Measurements from ENCODE around the gene ARHGDIA. TPM values are rescaled to one million over a fixed set of nuclear protein-coding genes. Genes with fewer than 3 reads are reported as not detected.

ARHGDIA gene
- total RNA-seq, 4 donors from 2014 or later, result 120 to 219 (median 169) TPM

- WGBS, 2 donors (ENCODE audit: low coverage in 1 of 2), result 65% methylated on average over 4 of the region's 18 CpGs; no CpG with 5 or more reads in 1 of the 2 donors
- TF ChIP-seq CTCF (IDR thresholded peaks at IDR 0.05) (no peak), EP300 (IDR thresholded peaks at IDR 0.05) (no peak), POLR2AphosphoS5 (IDR thresholded peaks at IDR 0.05) (peak; percentile 24), POLR2A (IDR thresholded peaks at IDR 0.05) (peak in 1 of 2 donors; percentile 17)
- Histone ChIP-seq H3K27ac (peak overlapping the region in 3 of 4 donors; percentile 98 to 99 (median 99)), H3K9me3 (no peaks in the 10 kb centered on the region), H3K4me1 (peaks cover 0 to 72% (median 33%) of the 10 kb centered on the region in 3 donors), H3K4me3 (no peak overlapping the region), H3K36me3 (peaks cover 0 to 42% of the 10 kb centered on the region in 2 donors), H3K27me3 (no peaks in the 10 kb centered on the region)
- ATAC-seq, result no peak
These were observed 4.5 kb downstream of the ARHGDIA start for GRCh38 chr17:81866440-81867169.

DNA sequence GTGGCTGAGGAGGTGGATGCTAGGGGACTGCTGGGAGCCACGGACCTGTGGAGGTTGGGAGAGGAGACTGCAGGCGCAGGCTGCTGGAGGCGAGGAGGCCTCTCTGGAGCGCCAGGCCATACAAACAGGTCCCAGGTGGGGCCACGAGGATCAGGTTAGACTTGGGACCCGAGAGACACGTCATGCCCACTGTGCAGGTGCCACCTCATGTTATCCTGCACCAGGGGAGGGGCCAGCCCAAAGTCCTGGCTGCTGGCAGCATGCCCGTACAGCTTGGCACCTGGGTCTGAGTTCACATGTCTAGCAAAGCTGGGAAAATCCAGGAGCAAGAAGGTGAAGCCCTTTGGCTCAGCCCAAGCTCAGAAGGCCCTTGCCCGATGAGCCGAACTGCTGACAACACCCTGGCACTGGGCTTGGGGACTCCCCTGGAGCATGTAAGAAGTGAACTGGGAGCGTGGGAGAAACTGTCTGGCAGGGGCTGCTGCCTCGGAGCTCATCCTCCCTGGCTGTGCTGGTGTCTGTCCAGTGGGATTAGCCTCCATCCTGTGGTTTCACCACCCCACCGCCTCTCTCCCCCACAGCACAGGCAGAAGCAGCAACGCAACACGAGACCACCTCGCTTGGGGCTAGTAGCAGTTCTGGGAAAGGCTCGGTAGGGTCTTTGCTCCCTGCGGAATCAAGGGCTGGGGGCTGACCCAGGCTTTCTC is 5.3 kb downstream of the ARHGDIA start:
- peaks cover 0 to 42% of the 10 kb centered on the region in 2 donors for H3K36me3 ChIP-seq
- peak overlapping the region in 3 of 4 donors; percentile 27 to 99 (median 98) for H3K27ac ChIP-seq
- no peaks in the 10 kb centered on the region for H3K27me3 ChIP-seq
- no peak for ATAC-seq
- WGBS, 2 donors (ENCODE audit: low coverage in 1 of 2), result no CpG with 5 or more reads among the region's 18 CpGs
- TF ChIP-seq EP300 (IDR thresholded peaks at IDR 0.05) (no peak), CTCF (IDR thresholded peaks at IDR 0.05) (no peak), POLR2A (IDR thresholded peaks at IDR 0.05) (no peak)
- H3K9me3 ChIP-seq, result no peaks in the 10 kb centered on the region
- peaks cover 0 to 74% (median 36%) of the 10 kb centered on the region in 3 donors for H3K4me1 ChIP-seq
- H3K4me3 ChIP-seq, result no peak overlapping the region

GRCh38 chr17:81865358-81865732 is 5.8 kb downstream of the ARHGDIA start:
- H3K36me3 ChIP-seq, result peaks cover 0 to 42% of the 10 kb centered on the region in 2 donors
- WGBS, 2 donors (ENCODE audit: low coverage in 1 of 2), result 93 to 100% methylated on average over 3 to 6 of the region's 8 CpGs

DNA sequence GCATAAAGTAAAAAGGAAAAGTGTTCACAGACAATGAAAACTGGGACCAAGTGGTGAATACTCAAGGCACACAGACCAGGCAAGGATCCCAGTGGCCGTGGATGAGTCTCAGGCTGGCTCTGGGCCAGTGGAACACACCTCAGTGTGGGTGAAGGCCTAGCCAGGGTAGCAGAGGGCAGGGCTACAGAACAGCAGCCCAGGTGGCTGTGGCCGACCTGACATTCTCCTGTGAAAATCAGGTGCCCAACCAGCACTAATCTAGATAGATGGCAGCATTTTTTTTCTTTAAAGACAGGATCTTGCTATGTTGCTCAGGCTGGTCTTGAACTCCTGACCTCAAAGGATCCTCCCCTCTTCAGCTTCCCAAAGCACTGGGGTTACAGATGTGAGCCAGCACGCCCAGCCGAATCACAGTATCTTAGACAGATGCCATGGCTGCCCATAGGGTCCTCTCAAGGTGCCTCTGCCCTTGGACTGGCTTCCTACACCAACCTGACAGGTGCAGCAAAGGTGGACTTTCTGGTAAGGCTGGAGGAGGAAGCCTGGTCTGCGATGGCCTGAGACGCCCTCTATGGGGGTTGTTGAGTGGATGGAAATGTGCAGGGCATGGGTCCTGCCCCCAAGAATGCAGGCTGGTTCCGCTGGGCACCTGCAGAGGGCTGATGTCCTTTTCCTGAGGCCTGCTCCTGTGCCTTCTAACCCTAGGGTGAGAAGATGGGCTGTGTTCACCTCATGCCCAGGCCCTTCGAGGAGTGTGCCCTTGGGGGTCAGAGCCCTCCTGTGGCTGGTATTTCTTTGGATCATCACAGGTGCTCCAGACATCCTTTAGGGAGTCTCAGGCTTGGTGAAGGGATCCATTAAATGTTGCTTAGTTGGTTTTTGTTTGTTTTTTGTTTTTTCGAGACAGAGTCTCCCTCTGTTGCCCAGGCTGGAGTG is 7.0 kb downstream of the ARHGDIA start:
- peak overlapping the region in 2 of 4 donors; percentile 6 to 22 for H3K27ac ChIP-seq
- H3K4me1 ChIP-seq, result peaks cover 0 to 69% (median 30%) of the 10 kb centered on the region in 3 donors

More at GRCh38 chr17:81865358-81865732, 5.8 kb downstream of the ARHGDIA start:
- Histone ChIP-seq H3K4me1 (peaks cover 0 to 72% (median 36%) of the 10 kb centered on the region in 3 donors), H3K9me3 (no peaks in the 10 kb centered on the region), H3K4me3 (no peak overlapping the region), H3K27ac (peak overlapping the region in 3 of 4 donors; percentile 27 to 99 (median 98)), H3K27me3 (no peaks in the 10 kb centered on the region)
- no peak for ATAC-seq
- no peak for TF ChIP-seq POLR2AphosphoS5 (IDR thresholded peaks at IDR 0.05)
- no peak for TF ChIP-seq EP300 (IDR thresholded peaks at IDR 0.05)
- no peak for TF ChIP-seq POLR2A (IDR thresholded peaks at IDR 0.05)

More for the DNA sequence above, 7.0 kb downstream of the ARHGDIA start:
- Histone ChIP-seq H3K36me3 (peaks cover 0 to 34% of the 10 kb centered on the region in 2 donors), H3K9me3 (no peaks in the 10 kb centered on the region), H3K4me3 (no peak overlapping the region), H3K27me3 (no peaks in the 10 kb centered on the region)
- no peak for ATAC-seq
- WGBS, 2 donors (ENCODE audit: low coverage in 1 of 2), result 61 to 69% methylated on average over 4 to 6 of the region's 9 CpGs
- TF ChIP-seq POLR2A (IDR thresholded peaks at IDR 0.05) (no peak), CTCF (IDR thresholded peaks at IDR 0.05) (no peak), EP300 (IDR thresholded peaks at IDR 0.05) (no peak), POLR2AphosphoS5 (IDR thresholded peaks at IDR 0.05) (no peak)
